Measurements from ENCODE around the gene PRKG1. TPM values are rescaled to one million over a fixed set of nuclear protein-coding genes. Genes with fewer than 3 reads are reported as not detected.
A peak's percentile ranks its signal among the peaks of the same experiment; 100 is the strongest.

PRKG1 gene
- total and polyA plus RNA-seq, 2 of the 4 experiments (the other 2 are of a cell fraction), result 3.5 to 18.3 TPM

- in situ Hi-C loops (cut with MboI; ENCODE audit: low sequenced_read_pairs), result no loop called here
- Histone ChIP-seq H4K91ac (ENCODE audit: insufficient read depth, low read depth, low read length) (no peak overlapping the region), H3K23ac (ENCODE audit: low read depth, low read length) (no peak overlapping the region), H3K9ac (ENCODE audit: low read depth, low read length) (no peak overlapping the region), H3K14ac (replicated peaks; ENCODE audit: low read depth, low read length) (no peak overlapping the region), H2BK120ac (ENCODE audit: low read depth, low read length) (no peak overlapping the region), H3K36me3 (ENCODE audit: control insufficient read depth, insufficient read depth, low read length) (no peaks in the 10 kb centered on the region), H3K4me2 (ENCODE audit: low read depth, low read length) (no peak overlapping the region), H4K20me1 (ENCODE audit: insufficient read depth, low read length) (no peaks in the 10 kb centered on the region), H2AK5ac (ENCODE audit: low read depth, low read length) (no peak overlapping the region), H3K56ac (ENCODE audit: extremely low read depth, insufficient read depth, low read length) (no peak overlapping the region), H4K5ac (ENCODE audit: low read depth, low read length) (no peak overlapping the region), H2AFZ (replicated peaks; ENCODE audit: low read length, poor library complexity) (no peak overlapping the region), H3K4me3 (ENCODE audit: insufficient read depth, low read depth, low read length) (no peak overlapping the region), H3K4ac (ENCODE audit: low read depth, low read length) (no peak overlapping the region), H2BK5ac (ENCODE audit: low read depth, low read length, poor library complexity, severe bottlenecking) (no peak overlapping the region), H3K9me3 (ENCODE audit: control insufficient read depth, insufficient read depth, low read length) (no peaks in the 10 kb centered on the region), H2BK15ac (ENCODE audit: low read depth, low read length) (no peak overlapping the region), H3K27me3 (ENCODE audit: control insufficient read depth, insufficient read depth, low read length) (no peaks in the 10 kb centered on the region), H3K9me1 (ENCODE audit: insufficient read depth, low read length) (0 out of 2 replicates have a peak, but pooled peaks cover 2% of the 10 kb centered on the region), H4K8ac (ENCODE audit: low read depth in 2 of 2, low read length in 2 of 2) (no peak overlapping the region), H3K4me1 (ENCODE audit: control insufficient read depth, insufficient read depth, low read length) (no peaks in the 10 kb centered on the region), H3K18ac (ENCODE audit: low read depth, low read length) (no peak overlapping the region), H2AK9ac (replicated peaks; ENCODE audit: low read depth, low read length, poor library complexity) (no peak overlapping the region), H3K79me1 (ENCODE audit: low read depth in 1 of 2, low read length in 2 of 2) (peaks cover 11 to 13% of the 10 kb centered on the region in 2 experiments; a peak in 3 of 4 replicates), H2BK20ac (ENCODE audit: low read depth, low read length) (no peak overlapping the region), H3K27ac (ENCODE audit: insufficient read depth, low read length) (no peak overlapping the region)
- no TSS peak for BruUV-seq (replicated peaks)
- ChIA-PET POLR2A (ENCODE audit: unreplicated experiment) (no interaction called here), CTCF (no interaction called here)
- DNase-seq, result peak; percentile 79
- WGBS, 2 experiments (ENCODE audit: extremely low coverage in 2 of 2, insufficient read length in 1 of 2), result no CpG with 5 or more reads among the region's 2 CpGs
- TF ChIP-seq CEBPB (IDR thresholded peaks at IDR 0.05; ENCODE audit: low read depth, low read length), result 0 out of 2 replicates have a peak, but pooled peaks have one; percentile 20
- no peak for TF ChIP-seq CHD1 (IDR thresholded peaks at IDR 0.05; ENCODE audit: low read depth, low read length)
- TF ChIP-seq BHLHE40 (IDR thresholded peaks at IDR 0.05; ENCODE audit: low read depth, low read length), result no peak; the same call in 1 of the 2 replicates
- no peak for TF ChIP-seq MXI1 (IDR thresholded peaks at IDR 0.05; ENCODE audit: borderline replicate concordance, low read depth, low read length)
- no peak for TF ChIP-seq ELK1 (IDR thresholded peaks at IDR 0.05; ENCODE audit: borderline replicate concordance, low read depth, low read length)
- no peak for TF ChIP-seq MAZ (IDR thresholded peaks at IDR 0.05; ENCODE audit: borderline replicate concordance, low read depth, low read length)
- TF ChIP-seq RAD21 (IDR thresholded peaks at IDR 0.05; ENCODE audit: low read length), result no peak
- no peak for TF ChIP-seq SMC3 (IDR thresholded peaks at IDR 0.05; ENCODE audit: low read depth, low read length)
- TF ChIP-seq FOS (IDR thresholded peaks at IDR 0.05; ENCODE audit: low read depth, low read length), result peak; percentile 75
- no peak for TF ChIP-seq RCOR1 (IDR thresholded peaks at IDR 0.05; ENCODE audit: insufficient replicate concordance, low read length)
- peak; percentile 95 for ATAC-seq (ENCODE audit: low read depth)
- intact Hi-C loops (cut with micrococcal nuclease), result no loop called here
- dilution Hi-C loops (cut with HindIII; ENCODE audit: low sequenced_read_pairs, unreplicated experiment), result no loop called here
Observed at GRCh38 chr10:51369903-51370302, 295.6 kb downstream of the PRKG1 start.
